HG03097 (cell line): Measurements from ENCODE around the gene PLCB4.

ENCODE experiments used
- ATAC-seq: cut with Tn5 transposase; IDR thresholded peaks from one replicate; pipeline ENCODE4 v1.9.1; 2021; ENCODE audit not compliant: unreplicated experiment, low FRiP score

The PLCB4 gene

DNA sequence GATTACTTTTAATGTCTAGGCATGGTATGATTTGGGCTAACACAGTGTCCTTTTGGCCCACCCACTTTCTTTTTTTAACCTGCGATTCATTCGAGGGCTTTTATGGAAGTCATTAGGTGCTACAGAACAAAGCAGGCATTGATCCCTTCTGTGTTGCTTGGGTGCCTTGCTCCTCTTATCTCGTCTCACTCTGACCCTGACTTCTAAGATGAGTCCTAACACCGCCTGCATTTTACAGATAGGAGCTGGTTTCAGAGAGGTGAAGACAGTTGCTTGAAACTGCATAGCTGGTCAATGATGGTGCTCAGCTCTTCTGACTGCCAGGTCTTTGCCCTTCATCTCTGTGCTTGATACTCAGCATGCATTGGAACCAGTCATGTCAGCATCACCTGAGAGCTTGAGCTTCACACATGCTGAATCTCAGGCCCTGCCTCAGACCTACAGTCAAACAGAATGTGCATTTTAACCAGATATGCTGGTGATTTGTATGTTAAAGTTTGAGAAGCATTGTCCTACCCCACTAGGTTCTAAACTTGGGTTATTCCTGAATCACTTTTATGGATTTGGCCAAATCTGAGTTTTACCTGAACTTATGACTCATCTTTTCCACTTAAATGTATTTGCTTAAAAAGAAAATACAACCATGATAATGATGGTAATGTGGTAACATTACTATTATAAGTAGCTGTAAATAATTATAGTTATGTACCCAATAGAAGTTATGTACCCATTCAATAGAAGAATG, 142.3 kb downstream of the PLCB4 start:
- no peak for ATAC-seq

DNA sequence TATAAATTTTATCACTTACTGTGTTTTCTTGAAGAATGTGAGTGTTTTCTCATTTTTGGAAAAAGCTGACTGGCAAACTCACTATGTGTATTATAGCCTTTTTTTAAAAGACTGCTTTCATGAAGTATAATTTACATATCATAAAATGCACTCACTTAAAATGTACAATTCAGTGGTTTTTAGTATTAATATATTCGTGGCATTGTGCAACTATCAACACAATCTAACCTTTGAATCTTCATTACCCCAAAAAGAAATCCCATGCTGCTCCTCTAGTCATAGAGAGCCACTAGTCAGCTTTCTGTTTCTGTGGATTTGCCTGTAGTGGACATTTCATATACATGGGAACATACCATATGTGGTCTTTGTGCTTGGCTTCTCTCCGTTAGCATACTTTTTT, 143.8 kb downstream of the PLCB4 start:
- ATAC-seq = no peak

DNA sequence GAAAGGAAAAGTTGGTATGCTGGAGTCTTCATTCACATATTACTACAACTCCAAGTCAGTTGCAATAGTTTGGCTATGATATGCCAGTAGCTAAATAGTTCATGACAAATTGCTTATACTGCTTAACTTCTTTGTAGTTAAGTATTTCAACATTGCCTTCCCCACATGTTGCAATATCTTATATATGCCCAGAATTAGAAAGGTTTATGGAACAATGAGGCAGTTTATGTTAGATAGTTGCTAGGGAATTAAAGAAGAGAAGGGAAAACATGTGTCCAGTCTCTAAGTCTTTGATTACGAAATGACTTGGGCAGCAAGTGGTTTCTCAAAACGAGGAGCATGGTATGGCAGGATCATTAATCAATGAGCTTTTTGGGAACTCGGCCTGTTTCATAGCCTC, 145.8 kb downstream of the PLCB4 start:
- no peak for ATAC-seq

DNA sequence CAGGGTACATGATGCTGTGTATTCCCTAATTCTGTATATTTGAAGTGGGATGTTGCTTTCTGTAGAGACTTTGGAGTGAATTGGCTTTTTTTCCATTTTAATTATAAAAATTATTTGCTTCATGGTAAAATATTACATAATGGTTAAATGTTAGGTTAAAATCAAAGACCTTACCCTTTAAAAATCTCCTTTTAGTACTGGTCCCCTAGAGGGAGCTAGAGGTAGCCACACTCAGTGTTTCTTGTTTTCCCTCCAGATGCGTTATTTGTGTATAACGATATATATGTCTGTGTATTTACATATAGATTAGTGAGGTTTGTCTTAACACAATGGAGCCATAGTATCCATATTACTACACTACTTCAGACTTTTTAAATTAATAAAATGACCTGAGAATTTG, 146.7 kb downstream of the PLCB4 start:
- no peak for ATAC-seq

DNA sequence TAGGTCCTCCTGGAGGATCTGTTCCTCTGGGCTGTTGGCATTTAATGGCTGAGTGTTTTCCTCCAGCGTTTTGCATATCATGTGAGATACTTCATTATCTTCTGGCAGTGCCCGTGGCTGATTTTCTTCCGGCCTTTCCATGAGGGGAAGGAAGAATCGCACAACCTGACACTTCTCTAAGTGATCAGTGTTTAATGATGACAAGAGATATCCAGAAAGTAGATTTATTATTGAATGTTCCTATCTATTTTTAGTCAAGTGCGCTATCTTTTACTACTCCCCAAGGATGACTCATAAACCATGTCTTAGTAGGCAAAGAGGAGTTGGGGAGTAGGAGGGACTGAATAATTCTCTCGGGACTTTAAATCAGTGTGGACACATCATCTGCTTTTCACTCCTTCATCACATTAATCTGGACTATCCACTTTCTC, 149.7 kb downstream of the PLCB4 start:
- no peak for ATAC-seq

DNA sequence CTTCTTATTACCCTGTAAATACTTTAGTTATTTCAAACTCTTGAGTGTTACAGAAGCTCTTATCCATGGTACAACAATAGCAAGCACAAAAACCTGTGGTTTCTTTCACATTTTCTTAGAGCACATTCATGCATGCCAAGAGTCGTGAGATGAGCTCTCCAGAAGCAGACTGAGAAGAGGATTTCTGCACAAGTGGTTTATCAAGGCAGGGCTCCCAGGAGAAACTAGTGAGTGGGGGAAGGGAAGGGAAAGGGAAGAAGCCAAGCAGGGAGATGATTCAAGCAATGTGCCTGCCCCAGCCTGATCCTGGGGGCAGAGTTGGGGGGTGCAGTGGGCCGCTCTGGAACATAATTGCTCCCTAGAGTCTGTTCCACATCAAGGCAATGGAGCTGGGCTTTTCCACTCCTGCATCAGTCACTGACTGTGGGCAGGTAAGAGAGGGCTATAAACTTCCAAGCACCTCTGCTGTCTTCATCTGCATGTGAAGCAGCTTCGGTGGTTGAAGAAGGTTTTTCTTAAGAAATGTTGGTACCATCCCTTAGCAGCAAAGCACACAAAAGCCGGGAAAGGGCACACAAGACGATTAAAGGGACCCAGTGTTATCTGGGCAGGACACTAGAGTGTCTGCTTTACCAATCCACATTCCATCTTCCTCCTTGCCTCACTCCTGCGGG, 152.1 kb downstream of the PLCB4 start:
- no peak for ATAC-seq

DNA sequence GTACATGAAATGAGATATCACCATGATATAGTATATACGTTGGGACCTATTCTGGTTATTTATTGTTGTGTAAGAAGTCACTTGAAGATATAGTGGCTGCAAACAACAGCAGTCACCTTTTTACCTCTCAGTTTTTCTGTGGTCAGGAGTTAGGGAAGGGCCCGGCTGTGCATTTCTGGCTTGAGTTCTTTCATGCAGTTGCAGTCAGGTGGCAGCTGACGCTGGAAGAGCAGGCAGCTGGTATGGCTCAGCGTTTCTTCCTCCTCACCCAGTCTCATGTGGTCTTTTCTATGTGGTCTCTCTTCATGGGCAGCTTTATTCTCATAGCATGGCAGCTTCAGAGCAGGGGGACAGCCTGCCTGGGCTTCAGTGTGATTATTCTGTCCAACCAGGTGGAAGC, 154.4 kb downstream of the PLCB4 start:
- no peak for ATAC-seq

DNA sequence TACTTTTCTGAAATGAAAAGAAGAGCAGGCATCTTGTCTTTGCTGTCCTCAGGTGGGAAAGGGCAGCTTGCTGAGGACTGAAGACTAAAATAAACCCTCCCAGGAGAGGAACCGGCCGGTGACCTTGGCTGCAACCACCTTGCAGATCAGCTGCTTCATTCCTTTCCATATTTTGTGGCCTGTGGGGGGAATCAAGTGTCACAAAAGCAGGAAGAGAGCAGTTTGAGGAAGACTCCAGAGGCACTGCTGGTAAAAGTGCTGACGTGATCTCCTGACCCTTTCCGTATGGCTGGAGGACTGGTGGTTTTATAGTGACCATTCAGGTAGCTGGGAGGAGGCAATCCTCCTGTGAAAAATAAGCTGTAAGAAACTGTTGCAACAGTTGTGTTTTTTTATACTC, 157.0 kb downstream of the PLCB4 start:
- no peak for ATAC-seq

DNA sequence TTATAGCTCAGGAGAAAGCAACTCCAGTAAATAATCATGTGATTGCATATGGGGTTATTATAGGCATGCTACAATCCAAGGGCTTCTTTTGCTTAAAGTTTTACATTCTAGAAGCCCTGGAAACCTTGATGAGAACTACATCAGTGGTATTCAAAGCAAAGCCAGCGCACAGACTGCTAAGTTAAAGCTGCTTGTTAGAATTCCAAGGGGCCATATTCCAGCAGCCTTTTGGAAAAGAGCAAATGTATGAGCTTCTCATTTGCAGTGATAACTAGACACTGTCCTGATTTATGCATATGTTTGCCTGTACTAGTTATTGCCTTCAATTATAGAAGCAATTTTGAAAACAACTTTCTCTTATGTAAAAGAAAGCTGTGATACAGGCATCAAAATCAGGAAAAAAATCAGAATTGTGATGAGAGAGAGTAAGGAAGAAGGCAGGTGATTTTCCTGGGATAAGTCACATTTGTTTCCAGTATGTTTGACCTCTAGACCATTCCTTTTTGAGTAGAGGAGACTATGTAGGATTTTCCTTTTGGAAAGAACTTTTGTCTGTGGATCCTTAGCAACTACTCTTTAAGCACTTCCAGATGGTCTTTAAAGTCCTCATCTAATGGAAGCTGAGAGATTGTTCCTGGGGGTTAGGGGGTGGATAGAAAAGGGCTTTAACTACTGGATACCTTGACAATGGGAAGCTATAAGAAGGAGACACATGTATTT, 159.2 kb downstream of the PLCB4 start:
- ATAC-seq = no peak

DNA sequence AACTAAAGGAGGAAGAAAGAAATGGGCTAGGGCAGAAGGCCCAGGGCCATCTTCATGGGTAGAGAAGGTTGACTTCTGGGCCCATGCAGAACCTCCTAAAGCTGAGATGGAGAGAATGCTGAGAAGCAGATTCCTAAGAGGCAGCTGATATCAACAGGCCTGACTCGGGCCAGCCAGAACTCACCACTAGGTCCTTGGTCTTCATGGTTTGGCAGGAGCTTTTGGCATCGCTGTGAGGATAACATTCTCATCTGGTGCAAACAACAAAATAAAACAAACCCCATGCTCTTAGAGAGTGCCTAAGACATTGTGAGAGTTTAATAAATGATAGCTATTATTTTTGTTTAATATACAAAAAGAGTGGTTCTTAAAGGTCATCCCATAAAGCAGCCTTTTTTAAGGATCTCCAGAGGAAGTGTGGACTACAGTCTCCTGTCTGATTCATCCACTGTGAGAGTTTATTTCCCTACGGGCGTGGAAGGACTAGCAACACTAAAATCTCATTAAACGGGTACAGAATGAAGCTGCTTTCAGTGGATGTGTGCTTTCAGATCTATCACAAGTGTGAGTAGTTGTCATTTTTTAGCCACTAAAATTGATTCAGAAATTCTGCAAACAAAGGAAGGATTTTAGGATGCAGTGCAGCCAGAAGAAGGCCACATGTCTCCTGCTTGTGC, 160.0 kb downstream of the PLCB4 start:
- ATAC-seq = no peak

DNA sequence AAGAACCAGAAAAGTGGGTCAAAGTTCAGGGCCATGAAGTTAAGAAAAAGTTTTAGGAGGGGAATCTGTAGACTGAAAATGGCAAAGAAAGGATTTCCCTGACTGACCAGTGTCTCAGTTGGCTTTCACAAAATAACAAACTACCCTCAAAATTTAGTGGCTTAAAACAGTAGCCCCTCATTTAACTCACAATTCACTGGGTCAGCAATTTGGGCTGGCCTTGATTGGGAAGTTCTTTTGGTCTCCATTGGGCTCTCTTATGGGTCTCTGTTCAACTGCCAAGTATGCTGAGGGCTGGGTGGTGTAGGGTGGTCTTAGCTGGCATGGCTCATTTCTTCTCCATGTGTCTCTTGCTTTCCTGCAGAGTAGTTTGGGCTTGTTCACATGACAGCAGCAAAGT, 161.5 kb downstream of the PLCB4 start:
- ATAC-seq = no peak

DNA sequence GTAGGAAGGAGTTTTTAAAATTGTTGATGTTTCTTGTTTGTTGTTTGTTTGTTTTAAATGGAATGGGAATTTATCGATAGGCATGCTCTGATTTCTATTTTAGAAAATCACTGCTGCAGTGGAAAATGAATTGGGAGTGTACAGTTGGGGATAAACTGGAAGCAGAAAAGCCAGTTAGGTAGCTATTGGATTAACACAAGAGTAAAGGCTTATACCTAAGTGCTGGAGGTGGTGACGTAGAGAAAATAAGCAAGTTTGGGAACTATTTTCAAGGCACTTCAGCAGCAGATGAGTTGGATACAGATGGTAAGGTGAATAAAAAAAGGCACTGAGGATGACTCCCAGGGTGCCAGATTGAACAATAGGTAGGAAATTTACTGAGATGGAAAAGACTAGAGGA, 164.9 kb downstream of the PLCB4 start:
- ATAC-seq = no peak

DNA sequence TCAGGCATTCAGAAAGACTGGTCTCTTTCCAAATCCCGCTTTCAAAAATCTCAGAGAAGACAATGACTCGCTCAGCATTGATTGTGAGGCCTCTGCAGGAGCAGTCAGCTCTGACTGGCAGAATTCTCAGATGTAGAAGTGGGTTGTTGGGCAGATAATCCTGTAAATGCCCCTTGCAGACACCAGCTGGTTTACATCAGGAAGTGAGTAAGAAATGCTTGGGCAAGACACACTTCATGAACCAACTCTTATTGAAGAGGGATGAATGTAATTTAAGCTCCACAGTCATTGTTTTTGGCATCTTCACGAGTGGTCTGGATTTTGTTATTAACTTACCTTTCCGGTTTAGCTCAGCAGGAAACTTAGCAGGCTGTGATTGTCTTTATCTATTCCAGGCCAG, 166.6 kb downstream of the PLCB4 start:
- ATAC-seq = no peak

DNA sequence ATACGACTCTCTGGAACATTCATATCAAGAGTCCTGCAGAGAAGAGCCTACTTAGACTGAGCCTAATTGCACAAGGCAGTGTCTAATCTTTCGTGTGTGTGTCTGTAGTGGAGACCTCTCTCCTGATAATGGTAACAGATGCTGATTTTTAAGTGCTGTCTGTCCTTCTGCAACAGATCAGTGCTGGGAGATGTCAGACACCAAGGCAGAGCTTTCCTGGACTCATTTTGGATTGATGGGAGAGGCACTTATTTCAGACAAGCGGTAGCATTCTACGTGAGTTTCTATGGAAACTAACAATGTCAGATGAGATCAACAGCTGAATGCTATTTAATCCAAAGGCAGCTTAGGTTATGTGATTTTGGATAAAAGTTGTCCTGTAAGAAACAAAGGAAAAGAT, 167.6 kb downstream of the PLCB4 start:
- no peak for ATAC-seq

DNA sequence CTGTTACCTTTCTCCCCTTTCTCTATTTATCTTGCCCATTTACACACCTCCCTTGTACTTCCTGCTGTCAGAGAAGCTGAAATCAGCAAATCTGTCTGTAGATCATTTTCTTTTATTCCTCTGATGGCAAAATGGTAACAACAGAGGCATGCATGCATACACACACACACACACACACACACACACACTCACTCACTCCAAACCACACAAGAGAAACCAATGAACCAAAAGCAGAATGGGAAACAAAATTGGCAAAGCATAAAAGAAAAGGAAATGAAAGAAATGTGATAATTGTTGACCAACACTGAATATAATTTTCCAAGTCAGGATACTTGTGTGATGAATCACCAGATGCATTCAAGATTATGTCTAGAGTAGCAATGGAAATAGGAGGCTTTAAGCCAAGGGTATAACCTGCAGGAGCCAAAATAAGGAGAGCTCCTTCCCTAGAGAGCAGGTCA, 172.4 kb downstream of the PLCB4 start:
- ATAC-seq = no peak

DNA sequence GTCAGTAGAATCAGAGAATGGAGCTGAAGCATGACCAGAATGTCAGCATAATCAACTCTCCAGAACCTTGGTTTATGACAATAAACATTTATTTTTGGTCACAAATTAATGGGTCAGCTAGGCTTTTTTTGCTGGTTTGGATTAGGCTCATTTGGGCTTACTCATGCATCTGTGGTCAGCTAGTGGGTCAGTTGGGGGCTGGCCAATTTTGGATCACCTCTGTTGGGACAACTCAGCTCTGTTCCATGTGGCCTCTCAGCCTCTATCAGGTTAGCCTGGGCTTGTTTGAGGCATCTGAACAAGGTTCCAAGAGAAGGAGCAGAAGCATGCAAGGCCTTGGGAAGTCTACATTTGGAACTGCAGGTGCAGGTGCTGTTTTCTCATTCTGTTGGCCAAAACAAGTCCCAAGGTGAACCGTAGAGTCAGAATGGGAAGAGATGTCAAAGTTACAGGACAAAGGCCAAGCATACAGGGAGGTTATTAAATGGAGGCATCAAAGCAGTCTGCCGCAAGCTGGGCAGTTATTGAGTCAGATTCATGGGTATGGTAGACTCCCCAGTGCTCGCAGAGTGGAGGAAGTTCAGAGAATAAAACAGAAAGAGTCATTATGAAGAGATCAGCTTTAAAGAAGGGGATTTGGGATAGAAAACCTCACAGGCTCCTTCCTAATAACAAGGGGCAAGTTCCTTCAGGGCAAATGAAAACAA, 173.0 kb downstream of the PLCB4 start:
- ATAC-seq = no peak

DNA sequence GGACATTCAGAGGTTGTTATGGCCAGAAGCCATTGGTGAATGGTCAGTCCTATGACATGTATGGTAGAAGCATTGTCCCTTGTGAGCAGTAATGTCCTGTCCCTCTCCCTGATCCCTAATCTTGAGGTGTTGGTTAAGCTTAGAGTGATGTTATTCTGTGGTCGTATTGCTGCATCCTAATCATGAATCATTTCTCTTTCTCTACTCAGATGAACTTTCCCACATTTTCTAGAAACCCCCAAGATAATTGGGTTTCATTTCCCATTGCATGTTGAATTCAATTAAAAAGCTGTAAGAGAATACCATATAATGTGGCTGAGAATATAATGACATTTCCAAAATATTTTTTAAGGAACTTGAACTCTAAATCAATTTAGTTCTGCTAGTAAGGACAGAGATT, 175.1 kb downstream of the PLCB4 start:
- no peak for ATAC-seq

DNA sequence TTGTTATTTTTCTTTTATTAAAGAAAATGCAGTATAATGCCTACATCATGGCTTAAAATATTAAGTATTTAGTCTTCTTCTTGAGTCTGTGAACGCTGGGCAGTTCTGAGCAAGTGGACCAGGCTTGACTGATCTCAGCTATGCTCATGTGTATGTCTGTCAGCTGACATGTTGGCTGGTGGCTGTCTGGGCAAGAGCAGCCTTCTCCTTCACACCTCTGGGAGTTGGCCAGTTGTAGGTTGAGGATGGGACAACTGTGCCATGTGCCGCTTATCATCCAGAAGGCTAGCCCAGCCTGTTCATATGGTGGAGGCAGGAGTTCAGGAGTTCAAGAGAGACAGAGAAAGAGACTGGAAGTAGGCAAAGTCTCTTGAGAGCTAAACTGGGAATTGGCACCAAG, 175.9 kb downstream of the PLCB4 start:
- no peak for ATAC-seq

DNA sequence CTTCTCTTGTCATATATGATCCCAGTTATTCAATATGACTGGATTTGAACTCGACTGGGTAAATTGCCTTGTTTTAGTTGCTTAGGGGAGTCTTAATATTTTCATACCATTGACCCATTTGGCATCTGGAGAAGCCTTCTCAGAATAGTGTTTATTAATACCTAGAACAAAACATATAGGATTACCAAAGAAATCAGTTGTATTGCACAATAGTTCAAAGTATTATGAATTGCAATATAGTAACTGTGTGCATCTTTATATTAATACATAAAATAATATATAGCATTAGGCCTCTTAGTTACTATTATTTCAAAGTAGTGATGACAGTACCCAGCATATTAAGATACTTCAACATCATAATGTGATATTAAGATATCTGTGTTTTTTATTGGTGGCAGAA, 177.8 kb downstream of the PLCB4 start:
- ATAC-seq = no peak

DNA sequence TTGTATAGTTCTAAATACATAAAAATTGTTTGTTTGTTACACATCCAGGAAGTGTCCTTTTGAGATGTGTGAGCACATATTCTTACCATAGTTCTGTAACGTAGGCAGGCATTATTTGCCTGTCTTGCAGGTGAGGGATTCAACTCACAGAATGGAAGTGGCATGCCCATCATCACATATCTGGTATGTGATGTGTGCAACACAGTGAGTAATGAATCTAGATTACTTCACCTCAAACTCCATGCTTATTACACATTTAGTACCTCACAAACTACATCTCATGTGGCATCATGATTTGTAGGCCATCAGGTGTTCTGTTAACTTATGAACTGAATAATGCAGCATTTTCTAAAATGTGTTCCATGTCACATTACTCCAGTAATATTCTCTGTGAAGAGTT, 181.6 kb downstream of the PLCB4 start:
- no peak for ATAC-seq
